GM12878 (cell line): ENCODE results near the gene CTSL. TPM values are rescaled to one million over a fixed set of nuclear protein-coding genes. Genes with fewer than 3 reads are reported as not detected.

Source experiments
- ATAC-seq: fragments of 200-7000 bp; cut with Tn5 transposase; 3 replicates; pipeline ENCODE4 v1.9.1; 2020; ENCODE audit warnings: mild to moderate bottlenecking, moderate library complexity
- BruUV-seq: library from RNA; stranded (reverse); fragments of 400-500 nt; replicated peaks from 2 replicates; lab custom pipeline; 2021; lab: Mats Ljungman, UMichigan
- CTCF ChIA-PET: fragments of 300-600 bp; sonication (Branson Sonifier 250); formaldehyde crosslinking; extraction: SDS; loops from one replicate; lab custom pipeline; 2021; ENCODE audit warnings: inconsistent platforms; lab: Yijun Ruan, JAX
- POLR2A ChIA-PET: fragments of 350-600 bp; formaldehyde crosslinking; extraction: SDS; loops from one replicate; lab custom pipeline; 2021; ENCODE audit warnings: inconsistent platforms; lab: Charles Lee
- RAD21 ChIA-PET: fragments of 300-600 bp; sonication (Branson Sonifier 250); formaldehyde crosslinking; loops from one replicate; lab custom pipeline; 2023; ENCODE audit warnings: antibody characterized with exemption; ENCODE audit not compliant: unreplicated experiment; lab: Charles Lee
- SMC1A ChIA-PET: fragments of 300-600 bp; sonication (Branson Sonifier 250); formaldehyde crosslinking; loops from one replicate; lab custom pipeline; 2023; ENCODE audit not compliant: unreplicated experiment, uncharacterized antibody; lab: Charles Lee
- DNase-seq: peaks from one replicate; pipeline ENCODE4 v3.0.0-alpha.2; 2011; ENCODE audit warnings: low read depth, low spot score
- FAIRE-seq: peaks from 3 replicates; lab custom pipeline; 2011; peaks lifted over from hg19 to GRCh38; lab: Jason Lieb, UNC
- H2AFZ ChIP-seq: 2 replicates; pipeline ENCODE4 v1.6.0; 2011; ENCODE audit warnings: low read depth, low read length, control low read depth; ENCODE audit not compliant: control insufficient read depth
- H3K27ac ChIP-seq: 2 replicates; pipeline ENCODE4 v1.5.1; 2011; ENCODE audit warnings: control low read depth; ENCODE audit not compliant: control insufficient read depth, insufficient read depth
- H3K27me3 ChIP-seq, 2 experiments: replicated peaks in 1 of 2; 2 replicates each; pipeline versions ENCODE4 v1.6.0 to v1.6.1; 2011; ENCODE audit warnings: low read length in 1 of 2; ENCODE audit not compliant: control insufficient read depth in 2 of 2, insufficient read depth in 2 of 2
- H3K36me3 ChIP-seq, 2 experiments: 2 replicates each; pipeline ENCODE4 v1.5.1; 2011; ENCODE audit warnings: low read length in 1 of 2; ENCODE audit not compliant: control insufficient read depth in 2 of 2, insufficient read depth in 2 of 2
- H3K4me1 ChIP-seq: 2 replicates; pipeline ENCODE4 v1.6.1; 2011; ENCODE audit warnings: mild to moderate bottlenecking, low read length, moderate library complexity, mixed read lengths; ENCODE audit not compliant: control insufficient read depth, insufficient read depth
- H3K4me2 ChIP-seq: 2 replicates; pipeline ENCODE4 v1.6.0; 2011; ENCODE audit warnings: control low read depth; ENCODE audit not compliant: control insufficient read depth, insufficient read depth
- H3K4me3 ChIP-seq: fragments of 200-600 bp; sonication (generic); 2 replicates; pipeline ENCODE4 v1.5.1; 2016
- H3K79me2 ChIP-seq: 2 replicates; pipeline ENCODE4 v1.6.0; 2011; ENCODE audit warnings: low read length; ENCODE audit not compliant: control insufficient read depth, insufficient read depth
- H3K9ac ChIP-seq: 2 replicates; pipeline ENCODE4 v1.8.0; 2011; ENCODE audit warnings: low read length, control low read depth, mixed read lengths; ENCODE audit not compliant: control insufficient read depth, insufficient read depth
- H3K9me3 ChIP-seq: replicated peaks from 3 replicates; pipeline ENCODE4 v1.5.1; 2011; ENCODE audit warnings: mild to moderate bottlenecking, low read length; ENCODE audit not compliant: control insufficient read depth, insufficient read depth
- H4K20me1 ChIP-seq: 2 replicates; pipeline ENCODE4 v1.6.0; 2011; ENCODE audit not compliant: control insufficient read depth, insufficient read depth
- EED ChIP-seq: sonication (generic); IDR thresholded peaks from 2 replicates; pipeline ENCODE4 v1.6.1; 2016; ENCODE audit warnings: antibody characterized with exemption, low read depth
- ETV6 ChIP-seq, 2 experiments: fragments of 450-650 bp in 1 of 2; IDR thresholded peaks in 1 of 2; conservative IDR thresholded peaks in 1 of 2; 2 replicates each; pipeline ENCODE4 v1.6.1; 2014; ENCODE audit warnings: antibody characterized with exemption in 1 of 2, borderline replicate concordance in 1 of 2, low read depth in 1 of 2, mild to moderate bottlenecking in 1 of 2, moderate library complexity in 1 of 2
- JUND ChIP-seq: IDR thresholded peaks from 2 replicates; pipeline ENCODE4 v1.6.1; 2012; ENCODE audit warnings: low read depth, mild to moderate bottlenecking, low read length, improper control_type of control experiment, moderate library complexity
- NFXL1 ChIP-seq: fragments of 450-650 bp; IDR thresholded peaks from 2 replicates; pipeline ENCODE4 v1.6.1; 2017; ENCODE audit warnings: antibody characterized with exemption, mild to moderate bottlenecking, borderline replicate concordance
- NFYA ChIP-seq: IDR thresholded peaks from 2 replicates; pipeline ENCODE4 v1.6.1; 2011; ENCODE audit warnings: low read depth, mild to moderate bottlenecking, low read length, improper control_type of control experiment, borderline replicate concordance
- NRF1 ChIP-seq: conservative IDR thresholded peaks from 2 replicates; pipeline ENCODE4 v1.6.1; 2011; ENCODE audit warnings: mild to moderate bottlenecking, low read depth, low read length, improper control_type of control experiment
- TBL1XR1 ChIP-seq: IDR thresholded peaks from 2 replicates; pipeline ENCODE4 v1.6.1; 2012; ENCODE audit warnings: low read depth, low read length, improper control_type of control experiment
- ZSCAN29 ChIP-seq: fragments of 450-650 bp; IDR thresholded peaks from 2 replicates; pipeline ENCODE4 v1.6.1; 2017; ENCODE audit warnings: mild to moderate bottlenecking, moderate library complexity
- WGBS: methylation state at CpG from one replicate; pipeline ENCODE4 v1.1.6; 2016; ENCODE audit warnings: low lambda C conversion rate; ENCODE audit not compliant: insufficient replicate concordance, insufficient coverage; ENCODE audit errors: missing lambda C conversion rate; 5-methylcytosine and 5-hydroxymethylcytosine counted together
- in situ Hi-C: fragments of 300-500 bp; cut with MboI; formaldehyde crosslinking; loops from 9 replicates; pipeline ENCODE4 v1.14.3; 2018; ENCODE audit warnings: mixed read lengths
- intact Hi-C: fragments of 100-400 bp; cut with micrococcal nuclease; formaldehyde crosslinking; loops from one replicate; pipeline ENCODE4 v1.14.2; 2022; ENCODE audit not compliant: unreplicated experiment
- polyA plus RNA-seq, 11 experiments: library from polyadenylated mRNA; depleted of rRNA in 4 of 11; unstranded in 6 of 11; stranded (reverse) in 5 of 11; fragments of >200 nt; fragmentation: Nextera tagmentation in 4 of 11; fragmentation: Illumina TruSeq in 1 of 11; extraction: Ambion mirVana in 4 of 11; extraction: Trizol in 1 of 11; gene quantifications; 1 replicate in 1 of 11; 2 replicates in 10 of 11; pipeline versions ENCODE4 v1.2.1 to v1.2.3, GENCODE V29; 2011 to 2016; ENCODE audit warnings: inconsistent platforms in 2 of 11, missing spikeins in 2 of 11, low read depth in 1 of 11
- total RNA-seq, 4 experiments: library from RNA; depleted of rRNA in 3 of 4; stranded (reverse); fragments of >200 nt in 3 of 4; fragmentation: Illumina TruSeq in 1 of 4; extraction: Trizol in 1 of 4; gene quantifications; 2 replicates each; pipeline versions ENCODE4 v1.2.1 to v1.2.3, GENCODE V29; 2013 to 2021
- TF ChIP-seq, protein P1 (sequence below): fragments of 450-650 bp; formaldehyde crosslinking; IDR thresholded peaks from 2 replicates; pipeline ENCODE4 v1.4.0; 2022; ENCODE audit warnings: mild to moderate bottlenecking, moderate library complexity
- TF ChIP-seq, protein P2 (sequence below): IDR thresholded peaks from 2 replicates; pipeline ENCODE4 v1.6.1; 2012; ENCODE audit warnings: low read length, inconsistent platforms
- TF ChIP-seq, protein P3 (sequence below): fragments of 450-650 bp; IDR thresholded peaks from 2 replicates; pipeline ENCODE4 v1.6.1; 2018; ENCODE audit warnings: borderline replicate concordance, mild to moderate bottlenecking; ENCODE audit not compliant: partially characterized antibody

CTSL gene
- total and polyA plus RNA-seq, 10 of the 15 experiments (the other 5 are each of a cell fraction or from before 2014, with no cell fraction given) = 0.24 to 0.72 TPM; not detected in 8

DNA sequence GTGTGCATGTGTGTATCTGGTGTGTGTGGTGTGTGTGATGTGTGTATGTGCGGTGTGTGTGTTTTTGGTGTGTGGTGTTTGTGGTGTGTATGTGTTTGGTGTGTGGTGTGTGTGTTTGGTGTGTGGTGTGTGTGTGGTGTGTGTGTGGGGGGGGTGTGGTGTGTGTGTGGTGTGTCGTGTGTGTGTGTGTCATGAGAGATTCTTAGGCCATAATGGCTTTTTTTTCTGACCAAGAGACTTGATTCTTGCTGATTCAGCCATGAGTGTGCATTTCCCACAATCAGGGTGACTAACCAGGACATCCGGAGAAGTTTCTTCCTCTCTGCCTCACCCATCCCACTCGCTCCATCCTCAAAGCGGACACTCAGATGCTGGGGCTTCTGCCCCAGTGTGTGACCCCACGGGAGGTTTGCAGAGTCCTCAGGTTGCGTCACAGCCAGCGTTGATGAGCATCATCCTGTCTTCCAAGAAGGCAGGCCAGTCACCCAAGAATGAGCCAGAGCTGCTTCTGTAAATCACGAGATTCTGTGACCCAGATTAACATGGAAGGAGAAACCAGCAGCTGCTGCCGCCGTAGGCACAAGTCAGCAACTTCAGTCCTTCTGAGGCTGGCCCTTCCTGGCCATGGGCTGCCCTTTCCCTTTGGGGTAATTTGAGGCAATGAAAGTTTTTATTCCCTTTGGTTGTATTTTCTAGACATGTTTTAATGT lies 12.5 kb upstream of the CTSL start:
- Histone ChIP-seq H3K79me2 (no peaks in the 10 kb centered on the region), H4K20me1 (no peaks in the 10 kb centered on the region), H3K27ac (no peak overlapping the region), H3K4me2 (no peak overlapping the region), H3K27me3 (peaks cover 0 to 2% of the 10 kb centered on the region in 2 experiments; a peak in 1 of 4 replicates), H3K36me3 (no peaks in the 10 kb centered on the region; a peak in 1 of 4 replicates), H3K9me3 (no peaks in the 10 kb centered on the region), H3K9ac (no peak overlapping the region), H3K4me1 (peaks cover 11% of the 10 kb centered on the region; the same call in 1 of the 2 replicates), H3K4me3 (no peak overlapping the region), H2AFZ (no peak overlapping the region)
- intact Hi-C loops = no loop called here
- FAIRE-seq (no peak), DNase-seq (no peak), ATAC-seq (no peak)
- BruUV-seq = no TSS peak
- ChIA-PET RAD21 (no interaction called here), SMC1A (interaction anchor here (0.7 to 0.9 kb wide), 2 partner anchors 16 to 158 kb away, joined by 3 read pairs; no protein-coding TSS in a partner anchor), POLR2A (no interaction called here), CTCF (interaction anchor here (0.6 kb wide), 1 partner anchor 377 kb away, joined by 3 read pairs; no protein-coding TSS in a partner anchor)
- in situ Hi-C loops = no loop called here
- 37% methylated on average over 10 of the region's 11 CpGs for WGBS
- TF ChIP-seq NFYA (no peak), EED (no peak), NRF1 (no peak), ETV6 (conservative IDR thresholded peaks at IDR 0.05 in 1 of 2, IDR thresholded peaks at IDR 0.05 in 1 of 2; ENCODE audit: borderline replicate concordance in 1 of 2, low read depth in 1 of 2) (no peak), JUND (no peak), NFXL1 (no peak), ZSCAN29 (no peak), TBL1XR1 (no peak)
- TF ChIP-seq, protein P1, sequence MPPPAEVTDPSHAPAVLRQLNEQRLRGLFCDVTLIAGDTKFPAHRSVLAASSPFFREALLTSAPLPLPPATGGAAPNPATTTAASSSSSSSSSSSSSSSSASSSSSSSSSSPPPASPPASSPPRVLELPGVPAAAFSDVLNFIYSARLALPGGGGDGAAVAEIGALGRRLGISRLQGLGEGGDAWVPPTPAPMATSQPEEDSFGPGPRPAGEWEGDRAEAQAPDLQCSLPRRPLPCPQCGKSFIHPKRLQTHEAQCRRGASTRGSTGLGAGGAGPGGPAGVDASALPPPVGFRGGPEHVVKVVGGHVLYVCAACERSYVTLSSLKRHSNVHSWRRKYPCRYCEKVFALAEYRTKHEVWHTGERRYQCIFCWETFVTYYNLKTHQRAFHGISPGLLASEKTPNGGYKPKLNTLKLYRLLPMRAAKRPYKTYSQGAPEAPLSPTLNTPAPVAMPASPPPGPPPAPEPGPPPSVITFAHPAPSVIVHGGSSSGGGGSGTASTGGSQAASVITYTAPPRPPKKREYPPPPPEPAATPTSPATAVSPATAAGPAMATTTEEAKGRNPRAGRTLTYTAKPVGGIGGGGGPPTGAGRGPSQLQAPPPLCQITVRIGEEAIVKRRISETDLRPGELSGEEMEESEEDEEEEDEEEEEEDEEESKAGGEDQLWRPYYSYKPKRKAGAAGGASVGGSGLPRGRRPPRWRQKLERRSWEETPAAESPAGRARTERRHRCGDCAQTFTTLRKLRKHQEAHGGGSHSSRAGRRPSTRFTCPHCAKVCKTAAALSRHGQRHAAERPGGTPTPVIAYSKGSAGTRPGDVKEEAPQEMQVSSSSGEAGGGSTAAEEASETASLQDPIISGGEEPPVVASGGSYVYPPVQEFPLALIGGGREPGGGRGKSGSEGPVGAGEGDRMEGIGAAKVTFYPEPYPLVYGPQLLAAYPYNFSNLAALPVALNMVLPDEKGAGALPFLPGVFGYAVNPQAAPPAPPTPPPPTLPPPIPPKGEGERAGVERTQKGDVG (CRISPR knock-in tag) = no peak
- TF ChIP-seq, protein P2, sequence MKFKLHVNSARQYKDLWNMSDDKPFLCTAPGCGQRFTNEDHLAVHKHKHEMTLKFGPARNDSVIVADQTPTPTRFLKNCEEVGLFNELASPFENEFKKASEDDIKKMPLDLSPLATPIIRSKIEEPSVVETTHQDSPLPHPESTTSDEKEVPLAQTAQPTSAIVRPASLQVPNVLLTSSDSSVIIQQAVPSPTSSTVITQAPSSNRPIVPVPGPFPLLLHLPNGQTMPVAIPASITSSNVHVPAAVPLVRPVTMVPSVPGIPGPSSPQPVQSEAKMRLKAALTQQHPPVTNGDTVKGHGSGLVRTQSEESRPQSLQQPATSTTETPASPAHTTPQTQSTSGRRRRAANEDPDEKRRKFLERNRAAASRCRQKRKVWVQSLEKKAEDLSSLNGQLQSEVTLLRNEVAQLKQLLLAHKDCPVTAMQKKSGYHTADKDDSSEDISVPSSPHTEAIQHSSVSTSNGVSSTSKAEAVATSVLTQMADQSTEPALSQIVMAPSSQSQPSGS = no peak
- TF ChIP-seq, protein P3, sequence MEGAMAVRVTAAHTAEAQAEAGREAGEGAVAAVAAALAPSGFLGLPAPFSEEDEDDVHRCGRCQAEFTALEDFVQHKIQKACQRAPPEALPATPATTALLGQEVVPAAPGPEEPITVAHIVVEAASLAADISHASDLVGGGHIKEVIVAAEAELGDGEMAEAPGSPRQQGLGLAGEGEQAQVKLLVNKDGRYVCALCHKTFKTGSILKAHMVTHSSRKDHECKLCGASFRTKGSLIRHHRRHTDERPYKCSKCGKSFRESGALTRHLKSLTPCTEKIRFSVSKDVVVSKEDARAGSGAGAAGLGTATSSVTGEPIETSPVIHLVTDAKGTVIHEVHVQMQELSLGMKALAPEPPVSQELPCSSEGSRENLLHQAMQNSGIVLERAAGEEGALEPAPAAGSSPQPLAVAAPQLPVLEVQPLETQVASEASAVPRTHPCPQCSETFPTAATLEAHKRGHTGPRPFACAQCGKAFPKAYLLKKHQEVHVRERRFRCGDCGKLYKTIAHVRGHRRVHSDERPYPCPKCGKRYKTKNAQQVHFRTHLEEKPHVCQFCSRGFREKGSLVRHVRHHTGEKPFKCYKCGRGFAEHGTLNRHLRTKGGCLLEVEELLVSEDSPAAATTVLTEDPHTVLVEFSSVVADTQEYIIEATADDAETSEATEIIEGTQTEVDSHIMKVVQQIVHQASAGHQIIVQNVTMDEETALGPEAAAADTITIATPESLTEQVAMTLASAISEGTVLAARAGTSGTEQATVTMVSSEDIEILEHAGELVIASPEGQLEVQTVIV = no peak
